HepG2 (cell line): ENCODE results near the gene SSC5D. TPM values are rescaled to one million over a fixed set of nuclear protein-coding genes. Genes with fewer than 3 reads are reported as not detected.

Source experiments
- ARHGAP35 ChIP-seq: sonication (generic); formaldehyde crosslinking; IDR thresholded peaks from 2 replicates; pipeline ENCODE4 v1.9.0; 2022; ENCODE audit warnings: mild to moderate bottlenecking, inconsistent platforms, moderate library complexity, missing genetic modification reagents, borderline replicate concordance
- CREM ChIP-seq, 2 experiments: sonication (generic) in 1 of 2; formaldehyde crosslinking in 1 of 2; IDR thresholded peaks; 2 replicates each; pipeline versions ENCODE4 v1.4.0 to v1.6.1; 2016 to 2020; ENCODE audit warnings: antibody characterized with exemption in 1 of 2, mild to moderate bottlenecking in 1 of 2, missing genetic modification reagents in 1 of 2
- KIAA2018 ChIP-seq: sonication (generic); formaldehyde crosslinking; IDR thresholded peaks from 2 replicates; pipeline ENCODE4 v1.5.0; 2020; ENCODE audit warnings: mild to moderate bottlenecking, missing genetic modification reagents, borderline replicate concordance
- MAX ChIP-seq: IDR thresholded peaks from 2 replicates; pipeline ENCODE4 v1.6.1; 2012; ENCODE audit warnings: inconsistent platforms
- PHF20 ChIP-seq: sonication (generic); formaldehyde crosslinking; IDR thresholded peaks from 2 replicates; pipeline ENCODE4 v1.5.0; 2020; ENCODE audit warnings: mild to moderate bottlenecking, missing genetic modification reagents
- PRDM15 ChIP-seq: sonication (generic); formaldehyde crosslinking; IDR thresholded peaks from 2 replicates; pipeline ENCODE4 v1.4.0; 2020; ENCODE audit warnings: missing genetic modification reagents
- SMAD3 ChIP-seq: sonication (generic); formaldehyde crosslinking; IDR thresholded peaks from 2 replicates; pipeline ENCODE4 v1.4.0; 2020; ENCODE audit warnings: missing genetic modification reagents
- SOX5 ChIP-seq: IDR thresholded peaks from 2 replicates; pipeline ENCODE4 v1.6.1; 2016; ENCODE audit warnings: borderline replicate concordance
- TCF12 ChIP-seq, 2 experiments: fragments of 450-650 bp in 1 of 2; sonication (generic) in 1 of 2; formaldehyde crosslinking in 1 of 2; IDR thresholded peaks; 2 replicates each; pipeline versions ENCODE4 v1.6.1 to v1.8.0; 2017 to 2022; ENCODE audit warnings: antibody characterized with exemption in 1 of 2, mild to moderate bottlenecking in 1 of 2, missing genetic modification reagents in 1 of 2, moderate library complexity in 1 of 2
- ZFX ChIP-seq: sonication (generic); formaldehyde crosslinking; IDR thresholded peaks from 2 replicates; pipeline ENCODE4 v1.4.0; 2020; ENCODE audit warnings: mild to moderate bottlenecking, low read depth, missing genetic modification reagents, moderate library complexity
- ZNF644 ChIP-seq: IDR thresholded peaks from 2 replicates; pipeline ENCODE4 v1.6.1; 2016; ENCODE audit warnings: low read depth
- ZNF709 ChIP-seq: sonication (generic); formaldehyde crosslinking; IDR thresholded peaks from 2 replicates; pipeline ENCODE4 v1.5.0; 2020; ENCODE audit warnings: mild to moderate bottlenecking, missing genetic modification reagents
- polyA plus RNA-seq, 8 experiments: library from polyadenylated mRNA; depleted of rRNA in 3 of 8; stranded (reverse) in 7 of 8; unstranded in 1 of 8; fragments of >200 nt; fragmentation: Illumina TruSeq in 4 of 8; extraction: Trizol in 4 of 8; gene quantifications; 2 replicates each; pipeline versions ENCODE4 v1.2.1 to v1.2.3, GENCODE V29; 2011 to 2016; ENCODE audit warnings: low read depth in 4 of 8, missing spikeins in 1 of 8, mixed read lengths in 1 of 8; ENCODE audit not compliant: insufficient read depth in 1 of 8
- total RNA-seq, 5 experiments: library from RNA; depleted of rRNA; stranded (reverse); fragments of >200 nt; fragmentation: Illumina TruSeq; extraction: Trizol; gene quantifications; 2 replicates each; pipeline ENCODE4 v1.2.3, GENCODE V29; 2016; ENCODE audit warnings: low read depth in 1 of 5

SSC5D gene
- total and polyA plus RNA-seq, 2 of the 13 experiments (the other 11 are each of a cell fraction or from before 2014, with no cell fraction given) = not detected

GRCh38 chr19:55503502-55504251 is 15.4 kb downstream of the SSC5D start (continued):
- TF ChIP-seq MAX (peak; percentile 82), PHF20 (CRISPR knock-in tag) (no peak), SMAD3 (CRISPR knock-in tag) (peak; percentile 31; the same call in 1 of the 2 replicates), TCF12 (IDR thresholded peaks at IDR 0.05) (no peak), TCF12 (CRISPR knock-in tag; IDR thresholded peaks at IDR 0.05) (no peak), PRDM15 (CRISPR knock-in tag) (no peak), ZNF709 (no peak), KIAA2018 (CRISPR knock-in tag) (no peak), ZFX (peak; percentile 61), ZNF644 (CRISPR knock-in tag) (no peak), ARHGAP35 (CRISPR knock-in tag) (no peak; the same call in 1 of the 2 replicates), SOX5 (CRISPR knock-in tag) (no peak), CREM (IDR thresholded peaks at IDR 0.05) (peak; percentile 88), CREM (CRISPR knock-in tag; IDR thresholded peaks at IDR 0.05) (peak; percentile 57; the same call in 1 of the 2 replicates)
